ENCODE measurements around the gene GPATCH8.
A peak's percentile ranks its signal among the peaks of the same experiment; 100 is the strongest.
"Not testable (repeated sequence)": the region's sequence is repeated elsewhere in the genome, so short reads cannot be mapped to it uniquely, and the experiment has no call there.

Gene GPATCH8

DNA sequence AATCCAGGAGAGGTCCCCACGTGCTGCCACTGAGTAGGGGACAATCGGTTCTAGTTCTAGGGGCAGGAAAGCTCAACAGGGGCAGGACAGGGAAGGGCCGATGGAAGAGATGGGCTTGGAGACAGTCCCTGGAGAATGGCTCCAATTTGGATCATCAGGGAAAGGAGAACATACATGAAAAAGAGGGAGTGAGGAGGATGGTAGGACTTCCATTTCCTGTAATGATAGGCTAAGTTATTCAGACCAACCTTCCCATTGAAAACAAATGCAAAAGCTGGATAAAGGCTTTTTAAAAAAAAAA lies 20.4 kb upstream of the GPATCH8 start:
- no peak for DNase-seq

DNA sequence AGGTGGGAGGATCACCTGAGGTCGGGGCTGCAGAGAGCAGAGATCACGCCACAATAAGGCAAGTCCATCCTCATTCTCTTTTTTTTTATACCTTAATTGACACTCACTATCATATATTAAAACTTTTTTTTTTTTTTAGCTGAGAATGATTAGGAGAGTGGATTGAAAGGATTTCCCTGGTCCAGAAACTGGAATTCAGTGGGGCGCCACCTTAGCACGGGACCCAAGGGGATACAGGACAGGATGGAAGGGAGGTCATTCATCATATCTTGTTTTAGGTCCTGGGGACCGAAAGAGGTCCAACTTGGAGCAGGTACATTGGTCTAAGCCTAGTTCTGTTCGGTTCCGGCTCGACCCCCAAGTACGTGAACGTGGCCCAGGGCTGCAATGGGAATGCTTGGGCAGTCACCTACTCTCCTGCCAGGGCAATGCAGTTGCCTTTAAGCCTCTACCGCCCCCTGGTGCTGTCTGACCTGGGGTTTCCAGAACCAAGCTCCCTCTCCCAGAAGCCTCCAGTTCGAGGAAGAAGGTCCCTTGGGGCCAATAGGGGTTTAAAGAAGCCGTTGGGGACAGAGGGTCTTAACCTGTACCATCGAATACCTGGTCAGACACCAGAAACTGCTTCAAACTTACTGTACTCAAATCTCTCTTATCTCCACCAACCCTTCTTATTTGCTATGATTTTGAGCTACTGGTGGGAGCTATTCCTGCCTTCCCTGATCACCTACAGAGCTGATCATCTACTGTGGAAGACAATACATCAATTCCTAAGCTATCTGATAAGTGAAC lies 19.9 kb upstream of the GPATCH8 start:
- DNase-seq, result peak; percentile 48

DNA sequence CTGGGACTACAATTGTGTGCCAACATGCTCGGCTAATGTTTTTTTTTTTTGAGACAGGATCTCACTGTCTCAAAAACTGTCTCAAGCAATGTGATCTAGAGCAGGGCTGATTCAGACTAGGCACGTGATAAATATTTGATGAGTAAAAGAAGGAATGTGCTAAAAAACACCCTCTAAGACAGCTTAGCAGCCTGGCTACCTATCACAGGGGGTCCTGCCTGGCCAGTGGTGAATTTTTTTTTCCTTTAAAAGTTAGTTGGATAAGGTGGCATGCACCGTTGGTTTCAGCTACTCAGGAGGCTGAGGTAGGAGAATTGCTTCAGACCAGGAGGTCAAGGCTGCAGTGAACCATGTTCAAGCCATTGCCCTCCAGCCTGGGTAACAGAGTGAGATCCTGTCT lies 14.8 kb upstream of the GPATCH8 start:
- no peak for DNase-seq

DNA sequence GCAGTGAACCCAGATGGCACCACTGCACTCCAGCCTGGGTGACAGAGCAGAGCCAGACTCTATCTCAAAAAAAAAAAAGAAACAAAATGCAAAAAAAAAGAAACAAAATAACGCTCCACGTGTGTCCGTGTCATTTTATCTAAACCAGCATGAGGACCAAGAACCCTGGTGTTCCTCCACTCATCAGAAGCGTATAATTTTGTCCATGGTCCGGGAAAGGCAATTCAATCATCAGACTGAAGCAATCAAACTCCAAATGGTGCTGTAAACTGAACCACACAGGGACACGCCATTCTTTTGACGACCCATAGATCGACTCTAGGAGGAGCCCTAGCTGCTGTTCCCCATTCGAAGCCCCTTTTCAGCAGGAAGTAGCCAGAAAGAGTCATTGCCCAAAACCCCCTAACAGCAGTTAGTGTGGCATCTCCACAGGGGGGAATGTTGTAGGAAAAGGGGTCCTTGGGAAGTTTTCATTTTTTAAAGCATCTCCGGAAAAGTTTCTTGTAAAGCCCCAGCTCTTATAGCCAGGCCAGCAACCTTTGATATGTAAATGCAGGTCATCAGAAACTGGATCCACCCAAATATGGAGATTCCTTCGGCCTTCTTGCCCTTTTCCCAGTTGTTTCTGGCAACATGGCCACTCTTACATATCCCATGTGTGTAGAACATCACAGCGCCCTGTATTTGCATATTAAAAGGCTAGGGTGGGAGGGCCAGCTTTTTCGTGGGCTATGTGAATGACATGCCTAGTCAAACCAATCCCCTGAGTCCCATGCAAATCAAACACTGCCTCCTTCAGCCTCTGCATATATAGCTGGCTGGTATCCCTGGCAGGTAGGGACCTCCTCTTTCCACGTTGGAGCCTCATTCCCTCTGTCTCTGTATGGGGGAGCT lies 8.3 kb upstream of the GPATCH8 start:
- DNase-seq, result not testable (repeated sequence)

DNA sequence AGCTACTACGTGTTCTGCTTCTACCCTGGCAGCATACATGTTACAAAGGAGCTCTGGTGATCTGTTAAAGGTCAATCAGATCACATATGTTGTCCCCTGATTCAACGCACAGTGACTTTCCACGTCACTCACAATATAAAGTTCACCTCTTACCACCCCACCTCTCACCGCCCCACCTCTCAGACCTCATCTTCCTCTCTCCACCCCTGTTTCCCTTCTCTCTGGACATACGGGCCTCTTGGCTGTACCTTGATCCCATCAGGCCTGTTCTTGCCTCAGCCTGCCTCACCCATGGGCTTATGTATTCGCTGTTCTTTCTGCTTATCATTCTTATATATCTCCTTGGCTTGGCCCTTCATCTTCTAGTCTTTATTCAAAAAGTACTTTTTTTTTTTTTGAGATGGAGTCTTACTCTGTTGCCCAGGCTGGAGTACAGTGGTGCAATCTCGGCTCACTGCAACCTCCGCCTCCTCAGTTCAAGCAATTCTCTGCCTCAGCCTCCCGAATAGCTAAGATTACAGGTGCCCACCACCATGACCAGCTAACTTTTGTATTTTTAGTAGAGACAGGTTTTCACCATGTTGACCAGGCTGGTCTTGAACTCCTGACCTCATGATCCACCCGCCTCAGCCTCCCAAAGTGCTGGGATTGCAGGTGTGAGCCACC lies 3.9 kb upstream of the GPATCH8 start:
- DNase-seq, result not testable (repeated sequence)

DNA sequence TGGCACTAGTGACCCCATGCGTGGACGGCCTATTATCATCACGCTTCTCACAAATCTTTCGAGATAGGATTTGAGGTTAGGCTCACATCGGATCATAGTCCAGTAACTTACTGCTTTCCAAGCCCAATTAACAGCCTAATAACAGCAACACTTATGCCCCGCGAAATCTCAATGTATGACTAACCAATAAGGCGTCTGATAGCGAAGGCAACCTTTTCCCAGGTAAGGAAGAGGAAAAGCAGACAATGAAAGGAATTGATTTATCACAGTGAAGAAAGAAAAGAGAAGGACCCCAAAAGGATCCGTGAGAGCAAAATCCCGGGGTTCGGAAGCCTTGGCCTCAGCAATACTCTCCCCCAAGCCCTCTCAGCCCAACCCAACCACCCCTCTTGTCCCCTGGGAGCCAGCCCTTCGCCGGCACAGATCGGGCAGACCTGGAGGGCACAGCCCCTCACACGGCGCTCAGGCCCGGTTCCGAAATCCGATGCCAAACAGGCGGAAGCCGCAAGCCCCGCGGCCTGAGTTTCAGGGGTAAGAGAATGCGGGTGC lies 534 bp downstream of the GPATCH8 start:
- no peak for DNase-seq

DNA sequence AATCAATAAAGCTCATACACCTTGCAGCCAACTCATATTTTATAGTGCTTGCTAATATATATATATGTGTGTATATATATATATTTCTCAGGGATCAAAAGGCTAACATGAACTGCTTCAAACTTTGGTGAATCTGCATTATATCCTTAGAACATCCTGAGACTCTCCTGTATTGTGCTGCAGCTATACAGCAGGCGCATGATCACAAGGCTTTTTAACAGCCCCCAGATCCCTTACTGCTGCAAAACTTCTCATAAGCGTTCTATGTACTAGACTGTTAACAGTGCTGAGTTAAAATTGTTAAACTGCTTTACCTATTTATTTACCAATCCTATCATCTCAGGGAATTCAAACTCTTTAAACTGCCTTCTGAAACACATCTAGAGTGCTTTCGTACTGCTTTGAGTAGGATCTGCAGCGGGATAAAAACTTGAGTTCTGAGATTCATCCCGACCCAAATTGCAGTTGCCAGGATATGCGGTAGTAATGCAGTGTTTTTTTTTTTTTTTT lies 1.3 kb downstream of the GPATCH8 start:
- DNase-seq, result no peak

DNA sequence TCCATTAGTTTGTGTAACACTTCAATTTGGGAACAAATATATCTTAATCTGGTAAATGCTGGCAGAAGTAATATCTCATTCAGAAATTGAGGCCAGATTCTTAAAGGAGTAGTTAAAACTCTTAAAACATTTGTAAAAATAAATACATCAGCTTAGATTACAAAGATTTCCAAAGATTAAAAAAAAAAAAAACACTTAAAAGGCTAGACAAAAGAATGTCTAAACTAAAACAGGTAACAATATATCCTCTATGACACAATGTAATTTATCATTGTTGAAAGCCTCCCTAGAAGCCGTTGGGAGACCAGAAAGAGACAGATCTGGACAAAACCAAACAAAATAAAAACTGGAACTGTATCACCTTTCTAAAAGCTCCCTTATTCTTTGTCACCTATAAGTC lies 3.5 kb downstream of the GPATCH8 start:
- DNase-seq, result no peak

DNA sequence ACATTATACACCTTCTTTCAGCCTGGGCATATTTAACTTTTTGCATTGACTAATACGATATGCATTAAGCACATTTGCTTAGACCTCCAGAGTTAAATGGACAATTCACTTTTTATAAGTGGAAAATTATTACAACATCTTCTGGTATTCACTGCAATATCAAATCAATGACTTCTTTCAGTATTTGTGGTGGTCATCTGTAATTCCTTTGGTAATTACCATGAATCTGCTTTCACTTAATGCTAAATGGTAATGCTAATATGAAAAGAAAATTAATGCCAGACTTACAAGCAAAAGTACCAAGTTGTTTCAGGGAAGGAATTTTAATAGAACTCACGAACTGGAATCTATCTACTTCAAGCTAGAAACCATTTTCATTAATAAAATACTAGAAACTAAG lies 6.4 kb downstream of the GPATCH8 start:
- DNase-seq, result no peak

DNA sequence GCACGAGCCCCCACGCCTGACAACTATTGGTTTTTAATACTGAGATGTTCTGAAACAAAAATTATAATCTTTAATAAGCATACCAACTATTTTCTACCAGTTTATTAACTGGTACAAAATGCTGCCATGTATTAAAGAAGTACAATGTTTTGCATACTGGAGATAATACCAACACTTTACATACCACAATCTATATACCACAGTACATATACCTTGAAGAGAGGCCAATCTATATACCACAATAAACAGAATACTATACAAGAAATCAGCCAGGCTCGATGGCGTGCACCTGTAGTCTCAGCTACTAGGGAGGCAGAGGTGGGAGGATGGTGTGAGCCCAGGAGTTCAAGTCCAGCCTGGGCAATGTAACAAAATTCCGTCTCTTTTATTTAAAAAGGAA lies 9.9 kb downstream of the GPATCH8 start:
- no peak for DNase-seq

DNA sequence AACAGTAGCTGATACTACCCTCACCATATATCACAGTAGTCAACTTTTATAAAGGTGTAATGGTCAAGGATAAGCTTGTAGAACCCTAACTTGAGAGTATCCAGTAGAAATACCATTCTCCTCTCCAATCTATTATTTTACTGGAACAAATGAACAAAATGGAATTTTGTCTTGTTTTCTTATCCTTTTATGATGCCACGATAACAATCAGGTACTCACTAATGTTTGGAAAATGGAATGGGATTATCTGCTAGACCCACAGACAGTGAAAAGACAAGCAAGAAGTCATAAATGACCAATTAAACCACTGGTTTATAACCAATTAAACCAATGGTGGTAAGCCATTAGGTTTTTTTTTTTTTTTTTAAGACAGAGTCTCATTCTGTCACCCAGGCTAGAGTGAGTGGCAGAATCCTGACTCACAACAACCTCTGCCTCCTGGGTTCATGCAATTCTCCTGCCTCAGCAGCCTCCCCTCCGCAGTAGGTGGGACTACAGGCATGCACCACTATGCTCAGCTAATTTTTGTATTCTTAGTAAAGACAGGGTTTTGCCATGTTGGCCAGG lies 10.4 kb downstream of the GPATCH8 start:
- DNase-seq, result no peak

DNA sequence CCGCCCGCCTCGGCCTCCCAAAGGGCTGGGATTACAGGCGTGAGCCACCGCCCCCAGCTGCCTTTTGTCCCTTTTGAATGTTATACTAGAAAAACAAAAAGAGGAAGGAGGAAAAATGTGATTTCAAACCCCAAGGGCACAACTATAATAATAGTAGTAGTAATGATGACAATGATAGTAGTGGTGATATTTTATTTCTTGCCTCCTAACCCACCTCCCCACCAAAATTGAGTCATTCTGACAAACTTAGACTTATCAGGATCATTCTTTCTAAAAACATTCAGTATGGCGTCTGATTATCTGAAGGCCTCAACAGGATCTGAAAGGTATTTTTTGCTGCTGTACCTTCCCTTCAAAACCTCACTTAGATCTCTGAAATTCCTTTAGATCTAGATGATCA lies 13.6 kb downstream of the GPATCH8 start:
- no peak for DNase-seq

DNA sequence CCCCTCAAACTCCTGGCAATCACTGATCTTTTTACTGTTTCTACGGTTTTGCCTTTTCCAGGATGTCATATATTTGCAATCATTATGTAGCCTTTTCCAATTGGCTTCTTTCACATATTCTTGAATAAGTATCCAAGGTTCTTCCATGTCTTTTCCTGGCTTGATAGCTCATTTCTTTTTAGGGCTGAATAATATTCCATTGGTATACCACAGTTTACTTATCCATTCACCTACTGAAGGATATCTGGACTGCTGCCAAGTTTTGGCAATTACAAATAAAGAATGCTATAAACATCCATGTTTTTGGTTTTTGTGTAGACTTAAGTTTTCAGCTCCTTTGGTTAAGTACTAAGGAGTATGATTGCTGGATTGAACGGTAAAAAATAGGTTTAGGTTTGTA lies 16.0 kb downstream of the GPATCH8 start:
- DNase-seq, result no peak

DNA sequence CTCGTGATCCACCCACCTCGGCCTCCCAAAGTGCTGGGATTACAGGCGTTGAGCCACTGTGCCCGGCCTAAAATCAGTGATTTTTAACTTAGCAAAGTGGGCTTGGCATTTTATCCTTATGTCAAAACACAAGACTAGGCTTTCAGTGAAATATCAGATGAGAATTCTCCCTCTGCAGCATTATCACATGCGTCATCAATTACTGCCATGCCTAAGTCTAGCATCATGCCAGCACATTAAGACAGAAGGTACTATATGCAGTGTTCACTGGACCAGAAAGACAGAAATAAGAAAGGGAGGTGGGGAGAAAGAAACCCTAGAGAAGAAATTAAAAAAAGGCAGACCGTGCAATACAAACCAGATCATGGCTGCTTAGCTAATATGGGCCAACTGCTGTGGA lies 29.8 kb downstream of the GPATCH8 start:
- DNase-seq, result no peak

DNA sequence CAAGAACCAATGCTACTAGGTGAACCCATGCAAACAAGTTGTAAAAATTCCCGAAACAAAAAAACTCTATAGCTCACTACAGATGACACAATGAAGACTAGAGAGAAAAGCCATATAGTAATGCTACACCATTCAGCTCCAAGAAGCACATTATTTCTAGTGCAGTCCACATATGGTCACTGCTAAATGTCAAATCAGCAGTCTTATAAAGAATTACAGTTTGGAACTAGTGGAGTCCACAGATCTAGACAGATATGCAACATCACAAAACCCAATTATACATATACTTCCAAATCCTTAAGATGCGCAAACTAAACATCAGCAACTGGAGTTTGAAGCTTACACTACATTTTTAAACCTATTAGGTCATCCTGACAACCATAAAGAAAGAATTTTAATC lies 33.5 kb downstream of the GPATCH8 start:
- DNase-seq, result no peak

DNA sequence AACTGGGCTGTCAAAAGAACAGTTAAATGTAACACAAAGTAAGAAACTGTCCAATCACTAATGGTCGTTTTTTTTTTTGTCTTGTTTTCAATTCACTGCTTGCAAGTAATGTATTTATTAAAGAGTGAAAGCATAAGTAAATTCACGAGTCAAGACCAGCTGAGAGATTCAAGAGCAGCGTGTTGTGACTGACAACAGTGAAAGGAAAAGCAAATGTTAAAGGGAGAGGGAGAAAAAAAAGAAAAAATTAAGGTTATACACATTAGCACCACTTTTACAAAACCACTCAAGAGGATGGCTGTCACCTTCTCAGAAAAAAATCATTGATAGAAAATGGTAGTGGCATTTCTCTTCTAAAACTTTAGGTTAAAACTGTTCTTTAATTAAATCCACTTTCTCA lies 36.1 kb downstream of the GPATCH8 start:
- DNase-seq, result no peak

DNA sequence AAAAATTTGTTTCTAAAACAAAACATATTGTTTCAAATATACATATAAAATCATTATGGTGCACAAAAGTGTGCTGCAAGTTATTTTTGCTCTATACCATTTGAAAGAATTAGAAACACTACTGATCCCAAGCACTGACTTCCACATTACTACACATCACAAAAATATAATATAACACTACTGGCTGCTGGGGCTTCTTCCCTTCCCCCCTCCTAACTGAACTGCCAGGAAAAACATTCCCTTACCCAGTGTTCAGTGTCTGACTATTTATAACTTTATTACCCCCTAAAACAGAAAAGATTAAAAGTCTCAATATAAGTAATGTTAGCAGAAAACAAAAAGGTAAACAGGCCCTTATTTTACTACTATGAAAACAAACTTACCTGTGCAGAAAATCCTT lies 36.9 kb downstream of the GPATCH8 start:
- no peak for DNase-seq

DNA sequence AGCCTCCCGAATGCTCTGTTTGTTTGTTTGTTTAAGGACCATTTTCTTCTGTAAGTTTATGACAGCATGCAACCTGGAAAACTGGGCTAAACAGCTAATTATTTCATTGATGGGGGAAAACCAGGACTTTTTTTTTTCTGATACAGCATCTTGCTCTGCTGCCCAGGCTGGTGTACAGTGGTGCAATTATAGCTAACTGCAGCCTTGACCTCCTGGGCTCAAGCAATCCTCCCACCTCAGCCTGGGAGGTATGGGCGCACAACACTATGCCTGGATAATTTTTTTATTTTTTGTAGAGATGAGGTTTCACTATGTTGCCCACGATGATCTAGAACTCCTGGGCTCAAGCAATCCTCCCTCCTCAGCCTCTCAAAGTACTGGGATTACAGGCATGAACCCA lies 37.3 kb downstream of the GPATCH8 start:
- no peak for DNase-seq

DNA sequence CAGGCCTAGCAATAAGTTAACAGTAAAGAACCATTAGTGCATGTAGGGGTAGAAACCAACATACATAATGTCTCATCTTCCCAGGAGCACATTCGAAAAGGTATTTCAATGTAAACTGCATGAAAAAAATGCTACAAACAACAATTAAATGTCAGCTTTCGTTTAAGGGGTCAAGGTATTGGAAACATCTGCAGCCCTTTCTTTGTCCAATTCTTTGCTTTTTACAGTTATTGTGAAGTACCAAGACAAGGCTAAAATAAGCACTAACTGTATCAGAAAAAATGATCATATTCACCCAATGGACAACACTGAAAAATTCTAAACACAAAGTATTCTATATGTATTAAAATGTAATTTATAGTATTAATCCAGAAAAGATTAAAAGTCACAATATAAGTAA lies 37.9 kb downstream of the GPATCH8 start:
- DNase-seq, result no peak

DNA sequence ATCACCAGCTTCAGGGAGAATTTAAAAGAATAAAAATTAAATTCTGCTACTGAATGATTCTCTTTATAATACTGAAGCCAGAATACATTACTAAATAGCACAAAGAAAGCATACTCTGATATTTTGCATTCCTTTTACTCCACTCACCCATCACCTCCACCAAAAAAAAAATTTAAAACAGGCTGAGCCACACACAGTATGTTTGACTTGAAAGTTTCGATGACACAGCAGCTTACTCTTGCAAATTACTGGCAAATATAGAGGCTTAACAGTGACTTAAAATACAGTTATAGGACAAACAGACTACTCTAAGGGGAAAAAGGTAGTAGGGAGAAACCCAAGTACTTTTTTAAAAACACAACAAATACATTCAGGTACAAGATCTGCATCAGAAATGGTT lies 39.2 kb downstream of the GPATCH8 start:
- DNase-seq, result no peak

DNA sequence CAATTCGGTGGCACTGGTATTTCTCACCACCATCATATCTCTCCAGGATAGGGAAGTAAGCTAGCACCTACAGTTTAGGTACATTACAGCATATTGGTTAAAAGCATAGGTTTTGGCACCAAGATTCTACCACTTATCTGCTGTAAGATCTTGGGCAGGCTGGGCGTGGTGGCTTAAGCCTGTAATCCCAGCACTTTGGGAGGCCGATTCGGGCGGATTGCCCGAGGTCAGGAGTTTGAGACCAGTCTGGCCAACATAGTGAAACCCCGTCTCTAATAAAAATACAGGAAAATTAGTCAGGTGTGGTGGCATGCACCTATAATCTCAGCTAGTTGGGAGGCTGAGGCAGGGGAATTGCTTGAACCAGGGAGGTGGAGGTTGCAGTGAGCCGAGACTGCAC lies 51.4 kb downstream of the GPATCH8 start:
- DNase-seq, result no peak

DNA sequence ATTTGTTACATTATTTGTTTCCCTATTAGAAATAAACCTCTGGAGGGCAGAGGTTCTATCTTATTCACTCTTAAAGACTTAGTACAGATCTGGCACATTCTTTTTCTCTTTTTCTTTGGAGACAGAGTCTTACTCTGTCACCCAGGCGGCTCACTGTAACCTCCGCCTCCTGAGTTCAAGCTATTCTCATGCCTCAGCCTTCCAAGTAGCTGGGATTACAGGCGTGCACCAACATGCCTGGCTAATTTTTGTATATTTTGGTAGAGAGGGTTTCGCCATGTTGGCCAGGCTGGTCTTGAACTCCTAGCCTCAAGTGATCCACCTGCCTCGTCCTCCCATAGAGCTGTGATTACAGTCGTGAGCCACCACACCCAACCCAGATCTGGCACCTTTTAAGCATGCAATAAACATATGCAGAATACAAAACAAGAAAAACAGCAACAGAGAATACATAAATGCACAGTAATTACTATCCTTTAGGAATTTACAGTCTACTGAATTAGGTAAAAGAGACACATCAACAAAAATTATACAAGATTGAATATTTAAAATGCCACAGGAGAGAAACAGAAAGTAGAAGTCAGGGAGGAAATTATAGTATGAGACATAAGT lies 52.1 kb downstream of the GPATCH8 start:
- no peak for DNase-seq

DNA sequence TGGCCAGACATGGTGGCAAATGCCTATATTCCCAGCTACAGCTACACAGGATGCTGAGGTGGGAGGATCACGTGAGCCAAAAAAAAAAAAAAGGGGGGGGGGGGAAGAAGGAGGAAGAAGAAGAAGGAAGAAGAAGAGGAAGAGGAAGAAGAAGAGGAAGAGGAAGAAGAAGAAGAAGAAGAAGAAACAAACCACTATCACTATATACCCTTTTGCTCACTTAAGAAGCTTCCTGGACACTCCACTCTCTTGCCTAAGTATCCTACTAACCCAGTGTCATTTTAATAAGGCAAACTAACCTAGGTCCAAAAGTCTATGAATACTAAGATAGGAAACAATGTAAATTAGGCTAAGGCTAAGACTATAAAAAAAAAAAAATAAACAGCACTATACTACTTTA lies 54.8 kb downstream of the GPATCH8 start:
- no peak for DNase-seq
